Stromal cell of bone marrow (primary cell): Measurements from ENCODE around the gene TRIM46.
"Not testable (repeated sequence)": the region's sequence is repeated elsewhere in the genome, so short reads cannot be mapped to it uniquely, and the experiment has no call there.

Experiments used
- DNase-seq: peaks from one replicate; pipeline ENCODE4 v3.0.0-alpha.2; 2012; ENCODE audit warnings: low read depth

TRIM46 gene

GRCh38 chr1:155186067-155186793 is 12.6 kb downstream of the TRIM46 start:
- no peak for DNase-seq

GRCh38 chr1:155186794-155187455 is 13.3 kb downstream of the TRIM46 start:
- no peak for DNase-seq

GRCh38 chr1:155187456-155187891 is 13.8 kb downstream of the TRIM46 start:
- no peak for DNase-seq

- no peak for DNase-seq
Measured at GRCh38 chr1:155188268-155188667, 14.6 kb downstream of the TRIM46 start.

GRCh38 chr1:155189926-155190325 is 16.3 kb downstream of the TRIM46 start:
- DNase-seq, result not testable (repeated sequence)

GRCh38 chr1:155191904-155192303 is 18.3 kb downstream of the TRIM46 start:
- no peak for DNase-seq

GRCh38 chr1:155192346-155193274 is 19.0 kb downstream of the TRIM46 start:
- DNase-seq, result no peak

- peak; percentile 87 for DNase-seq
Measured at GRCh38 chr1:155193275-155193990, 19.8 kb downstream of the TRIM46 start.

- not testable (repeated sequence) for DNase-seq
Measured at GRCh38 chr1:155193991-155194240, 20.3 kb downstream of the TRIM46 start.

- no peak for DNase-seq
Measured at GRCh38 chr1:155195201-155196102, 21.8 kb downstream of the TRIM46 start.

- no peak for DNase-seq
Measured at GRCh38 chr1:155196103-155196892, 22.6 kb downstream of the TRIM46 start.

- DNase-seq, result no peak
Measured at GRCh38 chr1:155196893-155197638, 23.4 kb downstream of the TRIM46 start.

GRCh38 chr1:155197901-155198546 is 24.4 kb downstream of the TRIM46 start:
- DNase-seq, result no peak

- DNase-seq, result no peak
Measured at GRCh38 chr1:155198547-155198906, 24.9 kb downstream of the TRIM46 start.

GRCh38 chr1:155199792-155200191 is 26.1 kb downstream of the TRIM46 start:
- DNase-seq, result no peak

- no peak for DNase-seq
Measured at GRCh38 chr1:155200920-155201319, 27.3 kb downstream of the TRIM46 start.

- DNase-seq, result no peak
Measured at GRCh38 chr1:155202198-155202597, 28.5 kb downstream of the TRIM46 start.

- no peak for DNase-seq
Measured at GRCh38 chr1:155202731-155203515, 29.3 kb downstream of the TRIM46 start.
